Breast epithelium (tissue), 3 donors: ENCODE results near the gene ZNF562.

Experiments used
- POLR2A ChIP-seq: fragments of 450-650 bp; IDR thresholded peaks from one replicate; pipeline ENCODE4 v1.6.1; 2016; ENCODE audit warnings: antibody characterized with exemption, mild to moderate bottlenecking, moderate library complexity
- POLR2AphosphoS5 ChIP-seq, 3 donors: sonication (generic); formaldehyde crosslinking; IDR thresholded peaks; one replicate each; pipeline ENCODE4 v1.6.1; 2017; ENCODE audit warnings: antibody characterized with exemption in 3 of 3
- TF ChIP-seq, protein P1 (sequence below), 3 donors: fragments of 450-650 bp; IDR thresholded peaks; one replicate each; pipeline ENCODE4 v1.5.1; 2016 to 2017; ENCODE audit warnings: antibody characterized with exemption in 3 of 3, mild to moderate bottlenecking in 3 of 3, moderate library complexity in 3 of 3

DNA sequence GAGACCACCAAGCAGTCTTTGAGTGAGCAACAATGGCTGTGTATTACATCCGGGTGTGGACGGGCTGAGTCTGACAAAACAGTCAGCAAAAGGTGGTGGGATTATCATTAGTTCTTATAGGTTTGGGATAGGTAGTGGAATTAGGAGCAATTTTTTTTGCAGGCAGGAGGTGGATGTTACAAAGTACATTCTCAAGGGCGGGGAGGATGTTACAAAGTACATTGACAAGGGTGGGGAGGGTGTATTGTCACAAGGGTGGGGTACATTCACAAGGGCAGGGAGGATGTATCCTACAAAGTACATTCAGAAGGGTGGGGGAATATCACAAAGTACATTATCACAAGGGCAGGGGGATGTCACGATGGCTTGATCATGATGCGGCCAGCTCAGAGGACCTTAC lies 38.9 kb downstream of the ZNF562 start:
- TF ChIP-seq, protein P1, sequence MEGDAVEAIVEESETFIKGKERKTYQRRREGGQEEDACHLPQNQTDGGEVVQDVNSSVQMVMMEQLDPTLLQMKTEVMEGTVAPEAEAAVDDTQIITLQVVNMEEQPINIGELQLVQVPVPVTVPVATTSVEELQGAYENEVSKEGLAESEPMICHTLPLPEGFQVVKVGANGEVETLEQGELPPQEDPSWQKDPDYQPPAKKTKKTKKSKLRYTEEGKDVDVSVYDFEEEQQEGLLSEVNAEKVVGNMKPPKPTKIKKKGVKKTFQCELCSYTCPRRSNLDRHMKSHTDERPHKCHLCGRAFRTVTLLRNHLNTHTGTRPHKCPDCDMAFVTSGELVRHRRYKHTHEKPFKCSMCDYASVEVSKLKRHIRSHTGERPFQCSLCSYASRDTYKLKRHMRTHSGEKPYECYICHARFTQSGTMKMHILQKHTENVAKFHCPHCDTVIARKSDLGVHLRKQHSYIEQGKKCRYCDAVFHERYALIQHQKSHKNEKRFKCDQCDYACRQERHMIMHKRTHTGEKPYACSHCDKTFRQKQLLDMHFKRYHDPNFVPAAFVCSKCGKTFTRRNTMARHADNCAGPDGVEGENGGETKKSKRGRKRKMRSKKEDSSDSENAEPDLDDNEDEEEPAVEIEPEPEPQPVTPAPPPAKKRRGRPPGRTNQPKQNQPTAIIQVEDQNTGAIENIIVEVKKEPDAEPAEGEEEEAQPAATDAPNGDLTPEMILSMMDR (IDR thresholded peaks at IDR 0.05), result no peak
- no peak for TF ChIP-seq POLR2A
- TF ChIP-seq POLR2AphosphoS5 (IDR thresholded peaks at IDR 0.05), result no peak
